Activated CD8-positive, alpha-beta memory T cell treated with anti-CD3 and anti-CD28 coated beads, Interleukin-2, amount 10 ng/mL, durations not matched to agents 7 days and 5 days (primary cell): ENCODE results near the gene FUT1. TPM values are rescaled to one million over a fixed set of nuclear protein-coding genes. Genes with fewer than 3 reads are reported as not detected.

Experiments used
- ATAC-seq: fragments of 150-1000 bp; cut with Tn5 transposase; one replicate; pipeline ENCODE4 v1.10.0; 2021; ENCODE audit warnings: moderate library complexity
- CTCF ChIA-PET: fragments of 350-600 bp; sonication (Branson Sonifier 250); formaldehyde crosslinking; loops from one replicate; lab custom pipeline; 2021; ENCODE audit warnings: antibody characterized with exemption; lab: Charles Lee
- DNase-seq: peaks from one replicate; pipeline ENCODE4 v3.0.0-alpha.2; 2020
- H3K27ac Mint-ChIP-seq: one replicate; pipeline ENCODE4 v1.8.0; 2021; ENCODE audit warnings: mild to moderate bottlenecking, mixed read lengths
- H3K27me3 Mint-ChIP-seq: one replicate; pipeline ENCODE4 v1.8.0; 2021; ENCODE audit warnings: mixed read lengths
- H3K36me3 Mint-ChIP-seq: one replicate; pipeline ENCODE4 v1.8.0; 2021; ENCODE audit warnings: mild to moderate bottlenecking, mixed read lengths
- H3K4me1 Mint-ChIP-seq: one replicate; pipeline ENCODE4 v1.8.0; 2021; ENCODE audit warnings: mixed read lengths
- H3K4me3 Mint-ChIP-seq: one replicate; pipeline ENCODE4 v1.8.0; 2021; ENCODE audit warnings: mild to moderate bottlenecking, moderate library complexity, mixed read lengths
- H3K9me3 Mint-ChIP-seq: one replicate; pipeline ENCODE4 v1.8.0; 2022; ENCODE audit warnings: low read depth, mixed read lengths
- total RNA-seq, 2 experiments: library from RNA; stranded (reverse); gene quantifications; one replicate each; pipeline ENCODE4 v1.2.3, GENCODE V29; 2021

FUT1 gene
- total RNA-seq, 2 experiments from 2014 or later, result 0.06 to 0.09 TPM

DNA sequence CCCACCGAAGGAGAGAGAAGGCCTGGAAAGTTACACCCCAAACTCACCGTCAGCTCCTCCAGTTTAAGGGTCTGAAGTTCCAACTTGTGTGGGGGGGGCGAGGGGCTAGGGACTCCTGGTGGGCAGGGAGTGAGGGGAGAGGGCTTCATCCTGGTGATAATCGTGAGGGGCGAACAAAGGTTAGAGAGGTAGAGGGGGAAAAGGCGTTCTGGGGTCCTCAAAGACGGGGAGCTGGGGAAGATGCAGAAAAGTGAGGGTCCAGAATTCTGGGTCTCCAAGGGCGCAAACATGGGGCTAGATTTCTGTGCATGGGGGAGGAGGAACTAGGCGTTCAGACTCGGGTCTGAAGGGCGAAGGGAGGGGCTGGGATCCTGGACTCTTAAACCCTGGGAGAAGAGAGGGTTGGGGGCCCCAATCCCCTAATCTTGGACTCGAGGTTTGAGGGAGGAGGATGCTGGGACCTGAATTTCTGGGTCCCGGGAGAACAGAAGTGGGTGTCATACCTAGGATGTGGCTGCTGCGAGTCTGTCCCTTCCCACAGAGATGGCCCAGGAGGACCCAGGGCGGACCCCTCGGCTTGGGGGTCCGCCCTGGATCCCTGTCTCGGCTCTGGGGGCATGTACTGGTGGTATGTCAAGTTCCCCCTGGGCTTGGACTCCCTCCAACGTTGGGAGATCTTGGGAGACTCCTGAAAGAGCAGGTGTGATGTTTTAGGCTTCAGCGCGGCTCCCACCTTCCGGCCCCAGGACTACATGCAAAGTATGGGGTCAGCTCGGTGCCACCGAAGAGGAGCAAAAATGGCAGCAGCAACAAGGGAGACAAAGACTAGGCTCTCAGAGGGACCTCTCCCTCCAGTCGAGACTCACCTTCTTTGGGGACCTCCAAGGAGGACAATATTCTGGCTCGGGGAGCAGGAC is 37.4 kb downstream of the FUT1 start:
- Mint-ChIP-seq H3K27ac (peak overlapping the region; percentile 82), H3K4me3 (peak overlapping the region; percentile 79), H3K27me3 (no peaks in the 10 kb centered on the region), H3K9me3 (no peaks in the 10 kb centered on the region), H3K4me1 (peaks cover 10% of the 10 kb centered on the region), H3K36me3 (peaks cover 9% of the 10 kb centered on the region)
- no peak for DNase-seq
- no peak for ATAC-seq
- CTCF ChIA-PET, result interaction anchor here (1.1 to 2.4 kb wide), 2 partner anchors 10 to 24 kb away, joined by 4 to 9 read pairs; no protein-coding TSS in a partner anchor

DNA sequence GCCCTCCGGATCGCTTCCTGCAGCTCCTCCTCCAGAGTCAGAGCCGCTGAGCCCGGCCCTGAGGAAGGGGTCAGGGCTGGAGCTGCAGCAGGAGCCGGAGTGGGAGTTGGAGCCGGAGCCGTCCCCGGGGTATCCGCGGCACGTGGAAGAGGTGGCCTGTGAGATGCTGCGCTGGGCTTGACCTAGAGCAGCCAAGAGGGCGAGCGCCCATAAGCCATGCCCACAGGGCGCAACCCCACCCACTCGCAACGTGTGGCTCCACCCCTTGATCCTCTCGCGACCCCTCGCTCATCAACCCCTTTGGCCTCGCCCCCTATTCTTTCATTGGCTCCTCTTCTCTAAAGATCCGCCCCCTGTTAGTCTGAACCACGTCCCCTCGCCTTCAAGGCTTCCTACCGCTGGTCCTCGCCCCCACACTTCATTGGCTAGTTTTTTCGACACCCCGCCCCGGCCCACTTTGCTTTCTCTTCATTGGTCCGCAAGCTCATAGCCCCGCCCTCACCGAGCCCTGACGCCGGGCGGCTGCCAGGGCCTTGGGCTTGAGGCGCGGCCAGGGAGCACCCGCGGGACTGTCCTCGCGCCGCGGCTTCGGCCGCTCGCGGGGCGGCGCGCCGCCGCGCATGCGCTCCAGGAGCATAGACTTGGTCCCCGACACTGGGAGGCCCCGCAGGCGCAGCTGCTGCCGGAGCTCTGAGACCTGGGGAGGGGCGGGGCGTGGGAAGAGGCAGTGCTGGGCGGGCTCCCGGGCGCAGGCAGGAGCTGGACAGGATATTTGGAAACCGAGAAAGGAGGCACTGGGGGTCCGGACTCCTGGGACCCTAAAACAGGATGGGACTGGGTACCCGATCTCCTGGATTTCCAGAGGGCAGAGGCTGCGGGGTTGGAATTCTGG is 38.3 kb downstream of the FUT1 start:
- Mint-ChIP-seq H3K9me3 (no peaks in the 10 kb centered on the region), H3K36me3 (peaks cover 9% of the 10 kb centered on the region), H3K4me1 (peaks cover 10% of the 10 kb centered on the region), H3K27me3 (no peaks in the 10 kb centered on the region), H3K27ac (peak overlapping the region; percentile 82), H3K4me3 (peak overlapping the region; percentile 79)
- CTCF ChIA-PET, result interaction anchor here (0.9 to 2.4 kb wide), 6 partner anchors 11 to 279 kb away, joined by 3 to 9 read pairs (median 4); partner anchors contain the start of genes GYS1 and RUVBL2
- ATAC-seq (peak; percentile 95), DNase-seq (peak; percentile 99)

DNA sequence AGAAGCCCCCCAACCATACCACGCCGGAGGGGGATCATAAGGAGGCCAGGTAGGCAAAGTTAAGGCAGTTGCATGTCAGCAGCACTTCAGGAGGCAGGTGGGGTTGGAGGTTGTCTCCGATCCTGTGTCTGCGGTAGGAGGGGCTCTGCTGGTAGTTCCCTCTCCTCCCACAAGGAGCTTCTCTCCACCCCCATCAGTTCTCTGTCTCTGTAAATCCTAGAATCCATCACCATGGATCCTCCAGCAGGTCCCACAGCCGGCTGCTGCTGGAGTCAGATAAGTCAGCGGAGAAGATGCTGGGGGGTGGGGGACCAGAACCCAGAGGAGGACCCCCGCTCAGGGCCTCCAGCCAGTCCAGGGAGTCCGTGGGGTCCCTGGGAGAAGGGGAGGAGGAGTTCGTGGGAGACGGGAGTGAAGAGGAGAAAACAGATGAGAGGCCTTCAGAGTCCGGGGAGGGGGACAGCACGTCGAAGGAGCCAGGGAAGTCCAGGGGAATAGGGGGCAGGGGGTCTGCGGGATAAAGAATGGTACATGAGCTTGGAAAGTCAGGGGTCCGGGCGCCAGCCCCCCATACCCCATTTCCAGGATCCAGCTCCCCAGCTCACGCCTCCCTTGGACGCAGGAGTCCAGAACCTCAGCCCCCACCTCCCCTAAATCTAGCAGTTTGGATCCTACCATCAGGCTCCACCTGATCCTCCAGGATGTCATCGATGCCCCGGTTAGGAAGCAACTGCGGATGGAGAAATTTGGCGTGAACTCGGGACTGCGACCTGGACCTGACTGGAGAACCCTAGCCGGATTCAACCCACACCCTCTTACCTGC is 39.2 kb downstream of the FUT1 start:
- H3K9me3 Mint-ChIP-seq, result no peaks in the 10 kb centered on the region
- H3K4me1 Mint-ChIP-seq, result peaks cover 10% of the 10 kb centered on the region
- no peaks in the 10 kb centered on the region for H3K27me3 Mint-ChIP-seq
- H3K36me3 Mint-ChIP-seq, result peaks cover 9% of the 10 kb centered on the region
- H3K27ac Mint-ChIP-seq, result peak overlapping the region; percentile 62
- peak overlapping the region; percentile 79 for H3K4me3 Mint-ChIP-seq
- DNase-seq (no peak), ATAC-seq (no peak)
- CTCF ChIA-PET, result interaction anchor here (0.9 to 2.4 kb wide), 6 partner anchors 14 to 280 kb away, joined by 3 to 9 read pairs (median 3); partner anchors contain the start of genes GYS1 and RUVBL2

DNA sequence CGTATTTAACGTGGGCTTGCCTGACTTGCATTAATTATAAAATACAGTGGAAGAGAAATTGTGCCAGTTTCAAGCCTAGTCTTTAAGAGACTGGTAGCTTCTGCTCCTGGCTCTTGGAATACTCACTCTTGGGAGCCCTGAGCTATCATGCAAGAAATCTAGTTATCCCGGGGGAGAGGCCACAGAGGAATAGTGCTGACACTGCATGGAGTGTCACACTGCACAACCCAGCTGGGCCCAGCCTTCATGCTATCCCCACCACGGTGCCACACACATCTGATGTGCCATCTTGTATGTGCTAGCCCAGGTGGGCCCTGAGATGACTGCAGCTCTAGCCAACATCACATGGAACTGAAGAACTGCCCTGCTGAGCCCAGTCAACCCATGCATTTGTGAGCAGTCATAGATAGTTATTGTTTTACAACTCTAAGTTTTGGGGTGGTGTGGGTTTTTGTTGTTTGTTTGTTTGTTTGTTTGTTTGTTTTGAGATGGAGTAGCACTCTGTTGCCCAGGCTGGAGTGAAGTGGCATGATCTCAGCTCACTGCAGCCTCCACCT is 41.3 kb downstream of the FUT1 start:
- DNase-seq, result no peak
- no peak overlapping the region for H3K4me3 Mint-ChIP-seq
- H3K27me3 Mint-ChIP-seq, result no peaks in the 10 kb centered on the region
- CTCF ChIA-PET, result interaction anchor here (1.2 kb wide), 1 partner anchor 77 kb away, joined by 4 read pairs; no protein-coding TSS in a partner anchor
- peaks cover 10% of the 10 kb centered on the region for H3K4me1 Mint-ChIP-seq
- no peaks in the 10 kb centered on the region for H3K9me3 Mint-ChIP-seq
- ATAC-seq, result no peak
- peaks cover 9% of the 10 kb centered on the region for H3K36me3 Mint-ChIP-seq
- H3K27ac Mint-ChIP-seq, result no peak overlapping the region

DNA sequence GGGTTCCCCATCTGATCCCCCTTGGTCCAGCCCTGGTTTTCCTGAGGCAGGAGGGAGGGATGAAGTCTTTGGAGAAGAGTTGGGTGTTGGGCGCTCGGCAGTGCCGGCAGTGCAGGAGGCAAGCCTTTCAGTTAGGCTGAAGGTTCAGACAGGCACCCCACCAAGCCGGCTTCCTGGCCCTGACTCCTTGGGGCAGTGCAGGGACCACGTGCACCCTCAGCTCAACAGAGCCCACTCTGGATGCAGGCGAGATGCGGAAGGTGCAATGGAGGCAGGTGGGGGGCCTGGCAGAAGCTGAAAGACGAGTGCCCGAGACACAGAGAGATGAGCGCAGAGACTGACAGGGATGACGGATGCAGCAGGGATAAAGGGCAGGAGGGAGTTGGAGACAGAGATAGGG is 44.0 kb downstream of the FUT1 start:
- peaks cover 11% of the 10 kb centered on the region for H3K36me3 Mint-ChIP-seq
- H3K4me1 Mint-ChIP-seq, result no peaks in the 10 kb centered on the region
- H3K9me3 Mint-ChIP-seq, result no peaks in the 10 kb centered on the region
- no peak for ATAC-seq
- no peaks in the 10 kb centered on the region for H3K27me3 Mint-ChIP-seq
- no peak overlapping the region for H3K27ac Mint-ChIP-seq
- CTCF ChIA-PET, result no interaction called here
- DNase-seq, result no peak
- H3K4me3 Mint-ChIP-seq, result no peak overlapping the region

DNA sequence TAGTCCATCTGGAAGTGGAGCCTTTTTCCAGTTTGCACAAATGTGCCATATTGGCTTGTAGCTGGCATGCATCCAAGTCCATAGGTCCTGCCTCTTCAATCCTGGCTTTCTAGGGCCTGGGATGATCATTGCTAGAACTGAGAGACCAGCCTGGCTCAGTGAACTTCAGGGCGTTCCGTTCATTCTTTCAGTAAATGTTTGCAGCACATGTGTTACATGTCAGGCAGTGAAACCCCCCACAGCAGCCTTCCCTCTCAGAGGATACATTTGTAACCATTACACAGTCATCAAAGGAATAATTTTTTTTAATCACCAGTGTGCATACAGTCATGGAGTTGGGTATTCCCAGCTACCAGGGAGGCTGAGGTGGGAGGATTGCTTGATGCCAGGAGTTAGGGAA is 47.0 kb downstream of the FUT1 start:
- ATAC-seq (no peak), DNase-seq (no peak)
- Mint-ChIP-seq H3K4me1 (no peaks in the 10 kb centered on the region), H3K27me3 (no peaks in the 10 kb centered on the region), H3K27ac (no peak overlapping the region), H3K36me3 (peaks cover 2% of the 10 kb centered on the region), H3K4me3 (no peak overlapping the region), H3K9me3 (no peaks in the 10 kb centered on the region)
- CTCF ChIA-PET, result no interaction called here

DNA sequence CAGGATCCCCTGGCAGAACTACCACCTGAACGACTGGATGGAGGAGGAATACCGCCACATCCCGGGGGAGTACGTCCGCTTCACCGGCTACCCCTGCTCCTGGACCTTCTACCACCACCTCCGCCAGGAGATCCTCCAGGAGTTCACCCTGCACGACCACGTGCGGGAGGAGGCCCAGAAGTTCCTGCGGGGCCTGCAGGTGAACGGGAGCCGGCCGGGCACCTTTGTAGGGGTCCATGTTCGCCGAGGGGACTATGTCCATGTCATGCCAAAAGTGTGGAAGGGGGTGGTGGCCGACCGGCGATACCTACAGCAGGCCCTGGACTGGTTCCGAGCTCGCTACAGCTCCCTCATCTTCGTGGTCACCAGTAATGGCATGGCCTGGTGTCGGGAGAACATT is 49.1 kb downstream of the FUT1 start:
- Mint-ChIP-seq H3K4me3 (no peak overlapping the region), H3K9me3 (no peaks in the 10 kb centered on the region), H3K27ac (no peak overlapping the region), H3K27me3 (no peaks in the 10 kb centered on the region), H3K4me1 (no peaks in the 10 kb centered on the region), H3K36me3 (peaks cover 2% of the 10 kb centered on the region)
- CTCF ChIA-PET, result no interaction called here
- no peak for DNase-seq
- ATAC-seq, result no peak

DNA sequence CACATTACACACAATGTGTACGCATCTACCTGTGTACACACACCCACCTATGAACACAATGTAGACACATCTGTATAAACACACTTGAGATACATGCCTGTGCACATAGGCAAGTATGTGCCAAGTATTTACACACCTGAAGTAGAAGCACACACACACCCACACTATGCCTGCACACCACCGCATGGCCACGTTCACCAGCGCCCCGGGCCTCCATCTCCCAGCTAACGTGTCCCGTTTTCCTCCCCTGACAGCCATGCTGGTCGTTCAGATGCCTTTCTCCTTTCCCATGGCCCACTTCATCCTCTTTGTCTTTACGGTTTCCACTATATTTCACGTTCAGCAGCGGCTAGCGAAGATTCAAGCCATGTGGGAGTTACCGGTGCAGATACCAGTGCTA is 49.7 kb downstream of the FUT1 start:
- H3K4me3 Mint-ChIP-seq, result no peak overlapping the region
- ATAC-seq (no peak), DNase-seq (no peak)
- CTCF ChIA-PET, result no interaction called here
- H3K36me3 Mint-ChIP-seq, result peaks cover 2% of the 10 kb centered on the region
- no peaks in the 10 kb centered on the region for H3K4me1 Mint-ChIP-seq
- H3K9me3 Mint-ChIP-seq, result no peaks in the 10 kb centered on the region
- H3K27me3 Mint-ChIP-seq, result peaks cover 4% of the 10 kb centered on the region
- H3K27ac Mint-ChIP-seq, result no peak overlapping the region

DNA sequence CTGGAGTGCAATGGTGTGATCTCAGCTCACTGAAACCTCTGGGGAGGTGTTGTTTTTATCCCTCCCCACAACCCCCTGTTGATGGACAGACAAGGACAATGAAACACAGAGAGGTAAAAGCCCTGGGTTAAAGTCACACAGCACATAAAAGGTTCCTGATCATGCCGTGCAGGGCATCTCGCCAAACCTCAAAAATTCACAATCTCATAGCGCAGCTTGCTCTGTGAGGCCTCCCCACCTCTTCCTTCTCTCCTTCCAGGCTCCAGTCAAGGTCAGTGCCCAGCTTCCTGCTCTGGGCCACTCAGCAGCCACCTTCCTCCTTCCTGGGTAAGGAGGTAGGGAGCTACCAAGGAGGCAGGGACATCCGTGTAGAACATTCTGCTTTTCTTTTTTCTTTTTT is 54.4 kb downstream of the FUT1 start:
- no peak for ATAC-seq
- H3K4me3 Mint-ChIP-seq, result no peak overlapping the region
- peaks cover 5% of the 10 kb centered on the region for H3K4me1 Mint-ChIP-seq
- CTCF ChIA-PET, result interaction anchor here (0.7 kb wide), 1 partner anchor 42 kb away, joined by 3 read pairs; no protein-coding TSS in a partner anchor
- no peaks in the 10 kb centered on the region for H3K9me3 Mint-ChIP-seq
- no peak for DNase-seq
- H3K36me3 Mint-ChIP-seq, result no peaks in the 10 kb centered on the region
- H3K27me3 Mint-ChIP-seq, result peaks cover 16% of the 10 kb centered on the region
- no peak overlapping the region for H3K27ac Mint-ChIP-seq

Other genes with a start within 250 kb of the FUT1 start
- 1 to 10 TPM; 3.5 to 5.3 TPM for gene LMTK3, start 240.8 kb downstream of the FUT1 start, total RNA-seq
- not detected for gene SULT2B1, start 200.5 kb downstream of the FUT1 start, total RNA-seq
- not detected for gene SPACA4, start 145.9 kb downstream of the FUT1 start, total RNA-seq
- 1 to 10 TPM; 2.8 to 4.1 TPM for gene FAM83E, start 137.6 kb downstream of the FUT1 start, total RNA-seq
- gene RPL18, start 133.5 kb downstream of the FUT1 start, total RNA-seq, result 1,000 to 10,000 TPM; 1,413 to 1,465 TPM
- gene SPHK2, start 133.1 kb downstream of the FUT1 start, total RNA-seq, result 10 to 100 TPM; 37.3 to 43.4 TPM
- 10 to 100 TPM; 11.3 to 18.0 TPM for gene DBP, start 115.3 kb downstream of the FUT1 start, total RNA-seq
- gene CA11, start 106.5 kb downstream of the FUT1 start, total RNA-seq, result 1 to 10 TPM; 6.0 to 7.2 TPM
- gene NTN5, start 79.6 kb downstream of the FUT1 start, total RNA-seq, result under 1 TPM; 0.64 to 0.87 TPM
- not detected for gene FUT2, start 56.7 kb downstream of the FUT1 start, total RNA-seq
- gene MAMSTR, start 32.9 kb downstream of the FUT1 start, total RNA-seq, result 1 to 10 TPM; 1.0 to 1.1 TPM
- not detected for gene RASIP1, start 12.0 kb downstream of the FUT1 start, total RNA-seq
- gene IZUMO1, start 5.7 kb downstream of the FUT1 start, total RNA-seq, result not detected
- not detected for gene FGF21, start 2.9 kb upstream of the FUT1 start, total RNA-seq
- gene BCAT2, start 58.4 kb upstream of the FUT1 start, total RNA-seq, result 10 to 100 TPM; 46.7 to 54.6 TPM
- gene HSD17B14, start 83.8 kb upstream of the FUT1 start, total RNA-seq, result under 1 TPM; 0.38 to 0.59 TPM
- 1 to 10 TPM; 2.2 to 5.6 TPM for gene PLEKHA4, start 116.0 kb upstream of the FUT1 start, total RNA-seq
- 10 to 100 TPM; 32.1 to 89.7 TPM for gene PPP1R15A, start 119.8 kb upstream of the FUT1 start, total RNA-seq
- under 1 TPM in 1 of 2 experiments, not detected in 1; 0.47 TPM for gene TULP2, start 146.1 kb upstream of the FUT1 start, total RNA-seq
- 100 to 1,000 TPM; 185 to 226 TPM for gene NUCB1, start 147.7 kb upstream of the FUT1 start, total RNA-seq
- 1 to 10 TPM in 1 of 2 experiments, under 1 TPM in 1; 0.96 to 1.1 TPM for gene DHDH, start 181.1 kb upstream of the FUT1 start, total RNA-seq
- gene BAX, start 202.2 kb upstream of the FUT1 start, total RNA-seq, result 100 to 1,000 TPM; 359 to 377 TPM
- 1,000 to 10,000 TPM; 1,380 to 1,403 TPM for gene FTL, start 212.7 kb upstream of the FUT1 start, total RNA-seq
- 10 to 100 TPM; 44.0 to 65.5 TPM for gene GYS1, start 240.7 kb upstream of the FUT1 start, total RNA-seq
- 100 to 1,000 TPM; 124 to 125 TPM for gene RUVBL2, start 241.2 kb upstream of the FUT1 start, total RNA-seq